ENCODE data around the gene FAM241A.
"Not testable (repeated sequence)": the region's sequence is repeated elsewhere in the genome, so short reads cannot be mapped to it uniquely, and the experiment has no call there.

The FAM241A gene

DNA sequence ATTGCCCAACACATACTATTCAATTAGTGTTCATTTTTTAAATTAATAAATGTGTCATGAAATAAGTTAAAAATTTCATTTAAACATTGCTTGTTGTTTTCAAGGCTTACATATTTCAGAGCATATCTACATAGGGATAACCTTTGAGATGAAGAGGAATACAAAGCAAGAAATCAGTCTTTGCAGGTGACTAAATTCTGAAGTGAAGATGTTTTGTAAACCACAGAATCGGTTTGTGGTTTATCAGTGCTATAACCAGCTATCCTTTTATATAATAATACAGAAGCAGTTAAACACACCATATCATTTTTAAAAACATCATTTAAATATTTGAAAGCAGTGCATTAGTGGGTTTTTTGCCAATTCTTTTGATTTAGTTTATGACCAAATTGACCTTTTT, 26.9 kb downstream of the FAM241A start:
- no peak for TF ChIP-seq CTCF (IDR thresholded peaks at IDR 0.05; ENCODE audit: low read depth, low read length)
- H3K4me3 ChIP-seq (replicated peaks in 1 of 2; ENCODE audit: low read depth in 2 of 2, low read length in 2 of 2): no peak overlapping the region
- DNase-seq (ENCODE audit: low read depth in 2 of 2): no peak

DNA sequence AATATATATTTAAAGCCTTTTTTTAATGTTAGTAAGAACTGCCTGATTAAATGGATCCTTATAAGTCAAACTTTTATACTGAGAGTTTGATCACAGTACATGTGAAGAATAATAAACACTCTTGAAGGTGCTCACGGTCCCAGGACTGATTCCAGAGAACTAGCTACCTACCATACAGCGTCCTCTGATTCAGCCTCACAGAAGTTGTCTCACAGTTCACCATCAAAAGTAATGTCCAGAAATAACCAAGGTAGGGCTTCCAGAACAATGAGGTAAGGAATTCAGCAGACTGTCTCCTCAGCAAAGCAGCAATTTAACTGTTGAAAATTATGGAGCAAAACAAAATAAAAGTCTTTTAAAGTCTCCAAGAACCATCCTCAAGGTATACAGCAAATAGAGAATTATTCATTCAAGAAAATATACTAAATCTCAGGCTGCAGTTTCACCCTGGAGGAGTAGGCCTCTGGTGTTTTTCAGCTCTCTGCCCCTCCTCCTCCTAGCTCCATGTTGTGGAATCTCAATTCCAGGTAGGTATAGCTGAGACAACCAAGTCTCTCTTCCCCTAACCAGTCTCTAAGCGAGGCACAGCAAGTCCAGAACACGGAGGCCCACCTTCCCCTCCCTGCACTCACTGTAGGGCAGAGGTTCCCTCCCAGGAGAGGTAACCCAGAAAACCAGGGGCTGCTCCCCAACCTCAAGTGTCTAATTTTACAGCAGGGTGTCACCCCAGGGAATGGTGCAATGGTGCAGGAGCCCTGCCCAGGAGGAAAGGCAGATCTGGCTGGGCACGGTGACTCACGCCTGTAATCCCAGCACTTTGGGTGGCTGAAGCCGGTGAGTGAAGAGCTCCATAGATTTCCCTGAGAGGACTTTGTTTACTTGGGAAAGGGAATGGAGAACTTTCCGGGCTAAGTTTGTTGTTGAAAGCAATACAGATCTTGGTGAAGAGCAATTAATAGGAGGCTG, 28.6 kb downstream of the FAM241A start:
- peak in 1 of 2 donors; percentile 44 for DNase-seq (ENCODE audit: low read depth in 2 of 2)
- no peak for TF ChIP-seq CTCF (IDR thresholded peaks at IDR 0.05; ENCODE audit: low read depth, low read length)
- no peak overlapping the region for H3K4me3 ChIP-seq (replicated peaks in 1 of 2; ENCODE audit: low read depth in 2 of 2, low read length in 2 of 2)

DNA sequence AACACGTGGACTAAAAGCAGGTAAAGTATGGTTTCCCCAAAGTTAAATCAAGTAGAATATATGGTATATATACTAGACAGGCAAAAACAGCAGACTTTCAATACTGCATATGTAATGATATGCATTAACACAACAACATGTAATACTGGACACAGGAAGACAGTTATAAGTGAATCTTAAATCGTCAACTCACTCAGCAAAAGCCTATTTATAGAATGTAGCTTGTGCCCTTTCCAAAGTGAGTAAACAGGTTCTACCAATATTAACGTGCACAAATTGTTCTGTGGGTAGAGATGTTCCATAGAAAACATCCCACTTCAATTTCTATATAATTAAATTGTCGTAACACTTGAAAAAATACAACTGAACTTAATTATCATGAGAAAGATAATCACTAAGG, 30.6 kb downstream of the FAM241A start:
- TF ChIP-seq CTCF (IDR thresholded peaks at IDR 0.05; ENCODE audit: low read depth, low read length): no peak
- no peak overlapping the region for H3K4me3 ChIP-seq (replicated peaks in 1 of 2; ENCODE audit: low read depth in 2 of 2, low read length in 2 of 2)

DNA sequence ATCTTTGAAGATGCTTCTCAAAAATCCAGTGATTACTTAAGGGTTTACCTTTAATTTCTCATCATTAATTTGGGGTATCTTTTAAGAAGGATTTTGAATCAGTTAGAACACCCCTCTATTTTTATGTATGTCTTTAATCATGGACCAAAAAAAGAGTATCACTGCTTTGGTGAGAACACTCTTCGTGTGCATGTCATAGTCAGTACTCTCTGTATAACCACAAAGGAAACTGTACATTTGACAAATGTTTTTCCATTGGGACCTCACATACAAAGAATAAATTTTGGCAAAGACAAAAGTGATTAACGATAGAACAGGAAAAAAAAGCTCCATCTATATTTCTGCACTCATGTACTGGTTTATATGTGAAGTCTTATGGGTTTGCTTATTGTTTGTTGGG, 31.3 kb downstream of the FAM241A start:
- no peak for TF ChIP-seq CTCF (IDR thresholded peaks at IDR 0.05; ENCODE audit: low read depth, low read length)
- no peak overlapping the region for H3K4me3 ChIP-seq (replicated peaks in 1 of 2; ENCODE audit: low read depth in 2 of 2, low read length in 2 of 2)
- DNase-seq (ENCODE audit: low read depth in 2 of 2): no peak

More for the DNA sequence above, 30.6 kb downstream of the FAM241A start:
- no peak for DNase-seq (ENCODE audit: low read depth in 2 of 2)

GRCh38 chr4:112178741-112179140, 33.5 kb downstream of the FAM241A start:
- H3K4me3 ChIP-seq (replicated peaks in 1 of 2; ENCODE audit: low read depth in 2 of 2, low read length in 2 of 2); DNase-seq (ENCODE audit: low read depth in 2 of 2): not testable (repeated sequence)

DNA sequence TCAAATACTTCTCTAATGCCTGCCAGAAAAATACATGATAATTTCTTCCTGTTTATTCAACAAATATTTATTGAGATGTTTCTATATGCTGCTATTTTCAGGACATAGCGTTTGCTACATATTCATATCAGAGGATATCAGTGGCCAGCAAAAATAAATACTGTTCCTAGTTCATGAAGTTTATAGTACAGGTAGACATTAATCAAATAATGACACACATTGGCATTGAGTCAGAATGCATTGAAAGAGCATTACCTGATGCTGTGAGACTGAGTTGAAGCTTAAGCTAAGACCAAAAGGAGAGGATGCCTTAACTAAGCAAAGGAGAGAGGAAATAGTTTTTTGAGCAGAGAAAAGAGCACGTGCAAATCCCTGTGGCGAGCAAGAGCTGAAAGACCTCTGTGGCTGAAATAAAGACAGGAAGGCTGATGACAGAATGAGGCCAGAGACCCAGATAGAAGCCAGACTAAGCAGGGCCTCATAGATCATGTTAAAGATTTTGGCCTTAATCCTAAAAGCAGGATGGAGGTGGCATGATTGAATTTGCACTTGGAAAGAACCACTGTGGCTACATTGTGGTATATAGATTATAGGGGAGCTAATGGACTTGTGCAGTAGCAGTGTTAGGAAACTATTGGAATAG, 36.2 kb downstream of the FAM241A start:
- no peak overlapping the region for H3K4me3 ChIP-seq (replicated peaks in 1 of 2; ENCODE audit: low read depth in 2 of 2, low read length in 2 of 2)
- TF ChIP-seq CTCF (IDR thresholded peaks at IDR 0.05; ENCODE audit: low read depth, low read length): no peak
- peak in 1 of 2 donors; percentile 33 for DNase-seq (ENCODE audit: low read depth in 2 of 2)

GRCh38 chr4:112182604-112183003, 37.4 kb downstream of the FAM241A start:
- DNase-seq (ENCODE audit: low read depth in 2 of 2): no peak
- no peak for TF ChIP-seq CTCF (IDR thresholded peaks at IDR 0.05; ENCODE audit: low read depth, low read length)
- no peak overlapping the region for H3K4me3 ChIP-seq (replicated peaks in 1 of 2; ENCODE audit: low read depth in 2 of 2, low read length in 2 of 2)
